GM06990 (cell line): Measurements from ENCODE around the gene RELN.
"Not testable (repeated sequence)": the region's sequence is repeated elsewhere in the genome, so short reads cannot be mapped to it uniquely, and the experiment has no call there.

ENCODE experiments used
- DNase-seq: peaks from one replicate; pipeline ENCODE4 v3.0.0-alpha.2; 2011; ENCODE audit not compliant: insufficient read length; ENCODE audit errors: extremely low read depth
- H3K27me3 ChIP-seq: replicated peaks from 2 replicates; pipeline ENCODE4 v1.6.0; 2011; ENCODE audit warnings: low read length; ENCODE audit not compliant: control insufficient read depth, insufficient read depth
- H3K36me3 ChIP-seq: 2 replicates; pipeline ENCODE4 v1.5.1; 2011; ENCODE audit warnings: low read length; ENCODE audit not compliant: control insufficient read depth, insufficient read depth
- H3K4me3 ChIP-seq: replicated peaks from 2 replicates; pipeline ENCODE4 v1.5.1; 2011; ENCODE audit warnings: low read depth, mild to moderate bottlenecking, control low read depth, low read length
- CTCF ChIP-seq: IDR thresholded peaks from 2 replicates; pipeline ENCODE4 v1.5.1; 2011; ENCODE audit warnings: low read length, control low read depth, mild to moderate bottlenecking, inconsistent platforms; ENCODE audit not compliant: insufficient read depth, poor library complexity, severe bottlenecking

RELN gene

DNA sequence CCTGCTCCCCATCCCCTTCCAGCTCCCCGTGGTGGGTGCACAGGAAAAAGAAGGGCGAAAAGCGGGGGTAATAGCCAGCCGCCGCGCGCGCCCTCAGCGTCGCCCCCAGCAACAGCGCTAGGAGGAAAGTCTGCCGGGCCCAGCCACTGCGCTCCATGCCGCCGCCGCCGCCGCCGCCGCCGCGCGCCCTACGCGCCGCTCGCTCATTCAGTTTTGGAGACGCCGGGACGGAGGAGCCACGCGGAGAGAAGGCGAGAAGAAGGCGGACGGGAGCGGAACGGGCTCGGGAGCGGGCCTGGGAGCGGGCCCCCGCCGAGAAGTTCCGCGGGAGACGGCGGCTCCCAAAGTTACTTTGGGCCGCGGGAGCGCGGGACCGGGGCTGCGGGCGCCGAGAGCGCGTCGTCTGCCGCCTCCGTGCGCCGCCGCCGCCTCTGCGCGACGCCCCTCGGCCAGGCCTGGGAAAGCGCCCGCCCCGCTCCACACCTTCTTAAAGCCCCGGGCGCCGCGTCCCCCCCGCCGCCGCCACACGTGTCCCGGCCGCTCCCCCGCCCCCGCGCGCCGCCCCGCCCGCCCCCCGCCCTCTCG lies at the start of gene RELN:
RELN (minus strand) TSS at position 459 of the 585 bp plus-strand sequence; CDS start at position 157, 302 bp downstream.
- no peak for TF ChIP-seq CTCF
- Histone ChIP-seq H3K4me3 (peak within 1 kb of the TSS; percentile 31), H3K36me3 (no peaks in the 10 kb centered on the region), H3K27me3 (peaks cover 1% of the 10 kb centered on the region; the same call in 1 of the 2 replicates)
- DNase-seq: no peak

DNA sequence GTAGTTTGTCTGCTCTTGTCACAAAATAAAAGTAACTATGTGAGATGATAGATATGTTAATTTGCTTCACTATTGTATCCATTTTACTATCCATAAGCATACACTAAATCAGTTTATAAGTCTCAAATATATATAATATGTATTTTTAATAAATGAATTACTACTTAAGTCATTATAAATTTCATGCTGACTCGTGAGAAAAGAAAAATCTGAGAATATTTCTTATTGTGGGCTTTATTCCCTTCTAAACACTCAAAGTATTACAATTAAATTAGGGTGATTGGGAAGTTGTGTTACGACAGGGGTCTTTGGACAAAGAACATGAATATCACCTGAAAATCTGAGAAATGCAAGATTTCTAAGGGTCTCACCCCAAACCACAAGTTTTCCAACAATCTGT lies 48.7 kb upstream of the RELN start:
- DNase-seq: no peak
- Histone ChIP-seq H3K4me3 (no peak overlapping the region), H3K27me3 (no peaks in the 10 kb centered on the region), H3K36me3 (no peaks in the 10 kb centered on the region)
- TF ChIP-seq CTCF: no peak

GRCh38 chr7:104036889-104037288 lies 47.4 kb upstream of the RELN start:
- not testable (repeated sequence) for H3K27me3 ChIP-seq, DNase-seq, H3K4me3 ChIP-seq, H3K36me3 ChIP-seq

- Histone ChIP-seq H3K27me3 (no peaks in the 10 kb centered on the region), H3K36me3 (no peaks in the 10 kb centered on the region), H3K4me3 (no peak overlapping the region)
- TF ChIP-seq CTCF: no peak
- DNase-seq: no peak
Observed at GRCh38 chr7:104035351-104035750, 45.9 kb upstream of the RELN start.

DNA sequence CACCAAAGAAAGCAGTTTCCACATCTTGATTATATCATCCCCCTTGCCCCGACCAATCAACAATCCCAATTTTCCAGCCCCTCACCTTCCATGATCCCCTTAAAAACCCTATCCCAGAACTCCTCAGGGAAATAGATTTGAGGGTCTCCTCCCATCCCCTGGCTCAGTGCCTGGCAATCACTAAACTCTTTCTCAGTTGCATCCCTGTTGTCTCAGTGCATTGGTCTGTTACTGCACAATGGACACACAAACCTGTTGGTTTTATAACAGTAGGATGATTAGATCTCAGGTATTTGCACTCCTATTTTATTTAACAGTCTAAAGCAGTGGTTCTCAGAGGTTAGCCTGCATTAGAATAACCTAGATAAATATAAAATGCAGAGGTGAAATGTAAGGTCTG lies 45.2 kb upstream of the RELN start:
- Histone ChIP-seq H3K36me3 (no peaks in the 10 kb centered on the region), H3K4me3 (no peak overlapping the region), H3K27me3 (no peaks in the 10 kb centered on the region)
- no peak for DNase-seq
- TF ChIP-seq CTCF: no peak

DNA sequence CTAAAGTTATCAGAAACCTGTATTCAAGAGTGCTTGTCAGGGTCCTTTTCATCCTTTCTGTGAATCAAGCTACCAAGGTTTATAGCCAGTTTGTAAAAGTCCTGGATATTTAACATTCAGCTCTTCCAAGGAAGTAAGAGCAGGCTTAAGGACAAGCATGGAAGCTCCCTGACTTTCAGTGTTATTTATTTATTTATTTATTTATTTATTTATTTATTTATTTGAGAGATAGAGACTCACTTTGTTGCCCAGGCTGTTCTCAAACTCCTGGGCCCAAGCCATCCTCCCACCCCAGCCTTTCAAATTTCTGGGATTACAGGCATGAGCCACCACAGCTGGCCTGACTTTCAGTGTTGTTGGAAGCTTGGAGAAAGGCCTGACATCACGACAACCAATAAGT lies 44.4 kb upstream of the RELN start:
- no peaks in the 10 kb centered on the region for H3K27me3 ChIP-seq
- no peaks in the 10 kb centered on the region for H3K36me3 ChIP-seq
- no peak overlapping the region for H3K4me3 ChIP-seq
- no peak for TF ChIP-seq CTCF
- DNase-seq: no peak
